Neural cell (in vitro differentiated cells): ENCODE data around the gene ANKRD40CL.

Source experiments
- CTCF ChIP-seq: fragments of 450-650 bp; IDR thresholded peaks from 2 replicates; pipeline ENCODE4 v1.5.1; 2014; ENCODE audit warnings: antibody characterized with exemption, mild to moderate bottlenecking, moderate library complexity; ENCODE audit not compliant: poor library complexity, severe bottlenecking
- EP300 ChIP-seq: fragments of 450-650 bp; conservative IDR thresholded peaks from 2 replicates; pipeline ENCODE4 v1.6.1; 2014; ENCODE audit warnings: antibody characterized with exemption, mild to moderate bottlenecking, moderate library complexity; ENCODE audit not compliant: poor library complexity, severe bottlenecking
- SMC3 ChIP-seq: fragments of 450-650 bp; conservative IDR thresholded peaks from 2 replicates; pipeline ENCODE4 v1.6.1; 2014; ENCODE audit warnings: antibody characterized with exemption, mild to moderate bottlenecking, moderate library complexity; ENCODE audit not compliant: poor library complexity
- TAF1 ChIP-seq: IDR thresholded peaks from 2 replicates; pipeline ENCODE4 v1.6.1; 2012; ENCODE audit warnings: low read depth
- TF ChIP-seq, protein P1 (sequence below): IDR thresholded peaks from 2 replicates; pipeline ENCODE4 v1.6.1; 2012; ENCODE audit warnings: borderline replicate concordance

- TF ChIP-seq SMC3, result no peak
- no peak for TF ChIP-seq CTCF
- TF ChIP-seq EP300, result no peak
- no peak for TF ChIP-seq TAF1
- TF ChIP-seq, protein P1, sequence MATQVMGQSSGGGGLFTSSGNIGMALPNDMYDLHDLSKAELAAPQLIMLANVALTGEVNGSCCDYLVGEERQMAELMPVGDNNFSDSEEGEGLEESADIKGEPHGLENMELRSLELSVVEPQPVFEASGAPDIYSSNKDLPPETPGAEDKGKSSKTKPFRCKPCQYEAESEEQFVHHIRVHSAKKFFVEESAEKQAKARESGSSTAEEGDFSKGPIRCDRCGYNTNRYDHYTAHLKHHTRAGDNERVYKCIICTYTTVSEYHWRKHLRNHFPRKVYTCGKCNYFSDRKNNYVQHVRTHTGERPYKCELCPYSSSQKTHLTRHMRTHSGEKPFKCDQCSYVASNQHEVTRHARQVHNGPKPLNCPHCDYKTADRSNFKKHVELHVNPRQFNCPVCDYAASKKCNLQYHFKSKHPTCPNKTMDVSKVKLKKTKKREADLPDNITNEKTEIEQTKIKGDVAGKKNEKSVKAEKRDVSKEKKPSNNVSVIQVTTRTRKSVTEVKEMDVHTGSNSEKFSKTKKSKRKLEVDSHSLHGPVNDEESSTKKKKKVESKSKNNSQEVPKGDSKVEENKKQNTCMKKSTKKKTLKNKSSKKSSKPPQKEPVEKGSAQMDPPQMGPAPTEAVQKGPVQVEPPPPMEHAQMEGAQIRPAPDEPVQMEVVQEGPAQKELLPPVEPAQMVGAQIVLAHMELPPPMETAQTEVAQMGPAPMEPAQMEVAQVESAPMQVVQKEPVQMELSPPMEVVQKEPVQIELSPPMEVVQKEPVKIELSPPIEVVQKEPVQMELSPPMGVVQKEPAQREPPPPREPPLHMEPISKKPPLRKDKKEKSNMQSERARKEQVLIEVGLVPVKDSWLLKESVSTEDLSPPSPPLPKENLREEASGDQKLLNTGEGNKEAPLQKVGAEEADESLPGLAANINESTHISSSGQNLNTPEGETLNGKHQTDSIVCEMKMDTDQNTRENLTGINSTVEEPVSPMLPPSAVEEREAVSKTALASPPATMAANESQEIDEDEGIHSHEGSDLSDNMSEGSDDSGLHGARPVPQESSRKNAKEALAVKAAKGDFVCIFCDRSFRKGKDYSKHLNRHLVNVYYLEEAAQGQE, result no peak
Observed at GRCh38 chr17:50771991-50772785, 4.9 kb upstream of the ANKRD40CL start.
